ENCODE results near the gene RHOJ.
"Not testable (repeated sequence)": the region's sequence is repeated elsewhere in the genome, so short reads cannot be mapped to it uniquely, and the experiment has no call there.

Gene RHOJ

DNA sequence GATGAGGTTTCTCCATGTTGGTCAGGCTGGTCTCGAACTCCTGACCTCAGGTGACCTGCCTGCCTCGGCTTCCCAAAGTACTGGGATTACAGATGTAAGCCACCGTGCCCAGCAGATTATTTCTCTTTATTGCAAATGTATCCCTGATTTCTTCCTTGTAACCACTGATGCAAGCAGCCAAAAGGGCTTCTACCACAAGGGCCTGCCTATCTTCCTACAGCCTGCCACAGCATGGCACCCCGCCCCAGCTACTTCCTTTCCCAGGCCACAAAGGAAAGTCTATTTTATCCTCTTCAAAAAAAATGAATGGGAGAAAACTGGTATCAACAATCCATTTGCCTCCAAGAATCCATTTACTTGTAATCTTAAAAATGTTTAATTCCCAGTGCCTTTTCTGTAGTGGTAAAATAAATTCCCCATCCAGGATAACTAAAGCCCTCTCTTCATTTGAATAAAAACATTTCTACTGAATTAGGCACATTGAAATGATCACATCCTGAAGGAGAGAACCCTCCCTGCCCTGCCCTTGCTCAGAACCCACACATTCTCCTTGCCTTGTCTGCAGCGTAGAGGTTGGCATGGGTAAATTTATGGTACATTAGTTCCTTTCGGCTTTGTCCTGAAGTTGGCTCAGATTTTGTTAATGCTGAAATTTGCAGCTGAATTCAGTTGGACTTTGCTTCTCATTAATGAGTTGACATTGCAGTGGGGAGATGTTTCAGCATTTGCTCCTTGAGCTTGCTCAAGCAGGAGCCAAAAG is 95.3 kb downstream of the RHOJ start:
- no peak for DNase-seq

- no peak for DNase-seq
Observed at GRCh38 chr14:63300854-63301253, 96.6 kb downstream of the RHOJ start.

- DNase-seq = no peak
Observed at GRCh38 chr14:63301891-63302534, 97.8 kb downstream of the RHOJ start.

DNA sequence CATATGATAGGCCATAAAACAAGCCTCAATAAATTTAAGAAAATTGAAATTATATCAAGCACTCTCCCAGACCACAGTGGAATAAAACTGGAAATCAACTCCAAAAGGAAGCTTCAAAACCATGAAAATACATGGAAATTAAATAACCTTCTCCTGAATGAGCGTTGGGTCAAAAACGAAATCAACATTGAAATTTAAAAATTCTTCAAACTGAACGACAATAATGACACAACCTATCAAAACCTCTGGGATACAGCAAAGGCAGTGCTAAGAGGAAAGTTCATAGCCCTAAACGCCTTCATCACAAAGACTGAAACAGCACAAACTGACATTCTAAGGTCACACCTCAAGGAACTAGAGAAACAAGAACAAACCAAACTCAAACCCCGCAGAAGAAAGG is 100.2 kb downstream of the RHOJ start:
- not testable (repeated sequence) for DNase-seq

DNA sequence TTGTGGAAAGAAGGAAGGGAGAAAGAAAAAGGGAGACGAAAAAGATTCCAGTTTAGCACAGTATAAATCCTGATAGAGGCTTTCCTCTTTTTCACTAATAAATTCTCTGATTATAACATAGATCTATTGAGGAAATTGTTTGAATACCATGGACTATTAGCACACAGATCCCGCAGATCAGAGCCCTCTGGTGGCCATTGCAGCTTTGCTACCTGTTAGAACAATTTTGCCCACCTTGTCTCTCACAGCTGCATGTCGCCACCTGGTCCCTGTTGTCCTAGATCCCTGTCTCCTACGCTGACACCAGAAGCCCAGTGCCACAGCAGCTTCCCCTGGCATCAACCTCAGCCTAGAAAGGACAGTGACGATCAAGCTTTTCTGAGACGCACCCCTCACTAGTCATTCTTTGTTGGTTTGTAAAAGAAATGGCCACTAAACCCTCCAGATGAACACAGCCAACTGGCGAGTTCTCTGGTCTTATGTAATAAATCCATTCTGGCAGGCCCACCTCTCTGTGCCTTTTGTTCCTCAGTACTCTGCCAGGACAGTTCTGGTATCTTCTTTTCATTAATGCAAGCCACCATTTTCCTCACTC is 104.6 kb downstream of the RHOJ start:
- DNase-seq = peak; percentile 6

GRCh38 chr14:63318835-63319234 is 114.6 kb downstream of the RHOJ start, which contains the start of gene GPHB5:
Gene GPHB5 (minus strand): TSS chr14:63318935. CDS start chr14:63317849, 1,086 bp downstream.
- no peak for DNase-seq

DNA sequence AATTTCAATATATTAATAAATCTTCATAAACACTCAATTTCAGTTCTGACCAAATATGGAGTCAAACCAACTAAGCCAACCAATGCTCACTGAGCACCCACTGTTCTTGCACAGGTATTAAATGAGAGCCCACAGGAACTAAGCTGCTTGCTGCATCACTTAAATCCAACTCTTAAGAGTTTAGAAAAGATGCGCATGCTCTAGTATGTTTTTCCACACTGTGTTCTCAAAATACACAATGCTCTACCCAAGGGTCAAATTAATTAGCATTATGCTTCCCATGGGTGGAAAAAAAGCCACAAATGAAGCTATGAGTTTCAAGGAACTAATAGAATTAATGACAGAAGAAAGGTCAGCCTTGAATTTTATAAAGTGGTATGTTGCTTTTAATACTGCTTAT is 118.2 kb downstream of the RHOJ start:
- no peak for DNase-seq

DNA sequence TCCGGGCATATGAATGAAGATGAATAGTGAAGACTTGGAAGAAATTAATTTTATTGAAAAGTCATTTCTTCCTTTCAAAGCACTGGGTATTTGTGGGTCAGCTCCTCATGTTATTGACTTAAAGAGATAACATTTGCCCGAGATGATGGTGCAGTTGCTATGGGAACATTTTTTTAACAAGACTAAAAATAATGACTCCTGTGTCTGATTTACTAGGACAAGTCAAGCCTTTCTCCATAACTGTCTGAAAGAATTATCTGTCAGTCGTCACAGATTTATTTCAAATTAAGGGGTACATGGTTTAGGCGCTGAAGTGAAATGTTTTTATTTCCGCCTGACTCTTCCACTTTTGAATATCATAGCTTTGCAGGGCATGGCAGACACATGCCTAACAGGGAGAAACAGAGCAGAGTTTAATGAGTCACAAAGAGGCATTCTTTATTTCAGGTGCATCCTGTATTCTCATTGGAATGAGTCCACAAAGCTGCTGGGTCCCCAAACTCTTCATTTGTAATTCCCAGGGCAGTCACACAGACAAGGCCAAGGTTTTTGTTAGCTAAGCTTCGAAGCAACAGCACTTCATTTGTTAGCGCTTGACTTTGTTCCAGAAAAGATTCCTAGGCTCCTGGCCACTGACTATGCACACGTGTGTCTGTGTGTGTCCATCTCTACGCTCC is 118.8 kb downstream of the RHOJ start:
- no peak for DNase-seq

- DNase-seq = no peak
Observed at GRCh38 chr14:63326840-63327239, 122.6 kb downstream of the RHOJ start.

- DNase-seq = no peak
Observed at GRCh38 chr14:63328787-63329737, 124.8 kb downstream of the RHOJ start.

DNA sequence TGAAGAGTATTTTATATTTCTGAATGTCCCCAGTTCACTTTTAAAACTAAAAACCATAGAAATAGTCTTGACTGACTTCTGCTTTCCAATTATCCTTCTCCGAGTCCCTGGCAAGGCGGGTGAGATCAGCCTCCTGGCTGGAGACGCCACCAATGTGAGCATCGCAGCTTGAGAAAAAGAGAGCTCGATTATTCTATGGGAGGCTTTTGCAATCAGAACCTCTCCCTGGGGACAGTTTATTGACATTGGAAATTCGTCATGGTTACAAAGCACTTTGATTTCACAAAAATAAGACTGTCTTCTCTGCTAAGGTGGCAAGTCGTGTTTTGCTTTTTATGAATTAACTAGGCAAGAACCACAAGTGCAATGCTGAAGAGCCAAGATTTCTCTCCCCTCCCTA is 138.1 kb downstream of the RHOJ start:
- peak; percentile 5 for DNase-seq

All from fibroblast of skin of scalp (primary cell).